ENCODE results near the gene CUZD1.
"Not testable (repeated sequence)": the region's sequence is repeated elsewhere in the genome, so short reads cannot be mapped to it uniquely, and the experiment has no call there.

Gene CUZD1

DNA sequence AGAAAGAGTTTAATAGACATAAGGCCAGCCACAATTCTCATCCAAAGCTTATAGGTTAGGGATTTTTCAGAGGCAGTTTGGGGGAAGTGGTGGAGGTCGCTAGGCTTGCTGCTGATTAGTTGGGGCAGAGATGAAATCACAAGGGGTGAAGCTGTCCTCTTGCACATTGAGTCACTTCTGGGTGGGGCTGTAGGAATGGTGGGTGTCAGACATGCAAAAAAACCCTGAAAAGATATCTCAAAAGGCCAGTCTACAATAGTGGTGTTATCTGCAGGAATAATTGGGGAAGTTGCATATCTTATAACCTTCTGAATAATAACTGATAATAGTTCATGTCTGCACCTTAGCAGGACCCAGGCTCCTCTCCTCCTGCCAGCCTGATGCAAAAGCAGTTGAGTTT lies 31.6 kb upstream of the CUZD1 start:
- H3K36me3 ChIP-seq (ENCODE audit: insufficient read depth, low read length) = no peaks in the 10 kb centered on the region
- peak overlapping the region; percentile 99 for H3K4me3 ChIP-seq (ENCODE audit: low read length, poor library complexity, severe bottlenecking)
- peaks cover 42% of the 10 kb centered on the region for H3K4me1 ChIP-seq (ENCODE audit: insufficient read depth, low read length, poor library complexity, severe bottlenecking)
- peak overlapping the region; percentile 93 for H3K4me2 ChIP-seq (ENCODE audit: low read depth, low read length, poor library complexity, severe bottlenecking)
- no peaks in the 10 kb centered on the region; the same call in 1 of the 2 replicates for H3F3A ChIP-seq (ENCODE audit: low read depth)
- no peaks in the 10 kb centered on the region for H3K27me3 ChIP-seq (ENCODE audit: insufficient read depth, low read length, poor library complexity, severe bottlenecking)
- no peaks in the 10 kb centered on the region for H3K9me3 ChIP-seq (ENCODE audit: insufficient read depth, low read depth, low read length)
- H3K79me2 ChIP-seq (ENCODE audit: insufficient read depth, low read length) = peaks cover 77% of the 10 kb centered on the region
- peaks cover 43% of the 10 kb centered on the region for H4K20me1 ChIP-seq (ENCODE audit: insufficient read depth, low read length, poor library complexity, severe bottlenecking)
- no peak overlapping the region for H2AFZ ChIP-seq (ENCODE audit: low read length)
- TF ChIP-seq, protein P1, sequence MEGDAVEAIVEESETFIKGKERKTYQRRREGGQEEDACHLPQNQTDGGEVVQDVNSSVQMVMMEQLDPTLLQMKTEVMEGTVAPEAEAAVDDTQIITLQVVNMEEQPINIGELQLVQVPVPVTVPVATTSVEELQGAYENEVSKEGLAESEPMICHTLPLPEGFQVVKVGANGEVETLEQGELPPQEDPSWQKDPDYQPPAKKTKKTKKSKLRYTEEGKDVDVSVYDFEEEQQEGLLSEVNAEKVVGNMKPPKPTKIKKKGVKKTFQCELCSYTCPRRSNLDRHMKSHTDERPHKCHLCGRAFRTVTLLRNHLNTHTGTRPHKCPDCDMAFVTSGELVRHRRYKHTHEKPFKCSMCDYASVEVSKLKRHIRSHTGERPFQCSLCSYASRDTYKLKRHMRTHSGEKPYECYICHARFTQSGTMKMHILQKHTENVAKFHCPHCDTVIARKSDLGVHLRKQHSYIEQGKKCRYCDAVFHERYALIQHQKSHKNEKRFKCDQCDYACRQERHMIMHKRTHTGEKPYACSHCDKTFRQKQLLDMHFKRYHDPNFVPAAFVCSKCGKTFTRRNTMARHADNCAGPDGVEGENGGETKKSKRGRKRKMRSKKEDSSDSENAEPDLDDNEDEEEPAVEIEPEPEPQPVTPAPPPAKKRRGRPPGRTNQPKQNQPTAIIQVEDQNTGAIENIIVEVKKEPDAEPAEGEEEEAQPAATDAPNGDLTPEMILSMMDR (conservative IDR thresholded peaks at IDR 0.05; ENCODE audit: low read length) = no peak
- no peak for TF ChIP-seq EZH2phosphoT487 (IDR thresholded peaks at IDR 0.05; ENCODE audit: borderline replicate concordance)
- H3K9ac ChIP-seq (ENCODE audit: low read depth, low read length, poor library complexity, severe bottlenecking) = peak overlapping the region; percentile 93
- H3K9me2 ChIP-seq (replicated peaks; ENCODE audit: low read depth, low read length) = no peaks in the 10 kb centered on the region

DNA sequence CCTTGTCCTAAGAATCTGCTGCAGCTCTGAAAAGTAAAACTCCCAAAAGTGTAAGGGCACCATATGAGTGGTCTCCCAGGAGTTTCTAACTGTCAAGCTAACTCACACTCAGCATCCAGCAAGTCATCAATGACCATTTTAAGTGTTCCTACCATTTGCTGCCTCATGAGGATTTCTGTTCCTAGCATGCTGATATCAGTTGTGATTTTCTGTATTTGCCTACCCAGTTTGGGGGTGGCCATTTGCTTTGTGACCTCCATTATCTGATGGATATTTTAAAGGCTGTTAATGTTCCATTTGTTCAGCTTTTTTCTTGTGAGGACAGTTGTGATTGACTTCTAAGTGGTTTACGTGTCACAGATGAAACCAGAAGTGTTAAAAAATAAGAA lies 30.8 kb upstream of the CUZD1 start:
- H3K4me1 ChIP-seq (ENCODE audit: insufficient read depth, low read length, poor library complexity, severe bottlenecking) = peaks cover 42% of the 10 kb centered on the region
- no peaks in the 10 kb centered on the region for H3K36me3 ChIP-seq (ENCODE audit: insufficient read depth, low read length)
- H3K79me2 ChIP-seq (ENCODE audit: insufficient read depth, low read length) = peaks cover 77% of the 10 kb centered on the region
- TF ChIP-seq, protein P1 (conservative IDR thresholded peaks at IDR 0.05; ENCODE audit: low read length) = no peak
- TF ChIP-seq EZH2phosphoT487 (IDR thresholded peaks at IDR 0.05; ENCODE audit: borderline replicate concordance) = no peak
- no peaks in the 10 kb centered on the region for H3K9me2 ChIP-seq (replicated peaks; ENCODE audit: low read depth, low read length)
- H3K9ac ChIP-seq (ENCODE audit: low read depth, low read length, poor library complexity, severe bottlenecking) = peak overlapping the region; percentile 93
- H2AFZ ChIP-seq (ENCODE audit: low read length) = no peak overlapping the region
- peak overlapping the region; percentile 93 for H3K4me2 ChIP-seq (ENCODE audit: low read depth, low read length, poor library complexity, severe bottlenecking)
- no peaks in the 10 kb centered on the region for H3K9me3 ChIP-seq (ENCODE audit: insufficient read depth, low read depth, low read length)
- peaks cover 43% of the 10 kb centered on the region for H4K20me1 ChIP-seq (ENCODE audit: insufficient read depth, low read length, poor library complexity, severe bottlenecking)
- H3F3A ChIP-seq (ENCODE audit: low read depth) = no peaks in the 10 kb centered on the region; the same call in 1 of the 2 replicates
- peak overlapping the region; percentile 99 for H3K4me3 ChIP-seq (ENCODE audit: low read length, poor library complexity, severe bottlenecking)
- H3K27me3 ChIP-seq (ENCODE audit: insufficient read depth, low read length, poor library complexity, severe bottlenecking) = no peaks in the 10 kb centered on the region

DNA sequence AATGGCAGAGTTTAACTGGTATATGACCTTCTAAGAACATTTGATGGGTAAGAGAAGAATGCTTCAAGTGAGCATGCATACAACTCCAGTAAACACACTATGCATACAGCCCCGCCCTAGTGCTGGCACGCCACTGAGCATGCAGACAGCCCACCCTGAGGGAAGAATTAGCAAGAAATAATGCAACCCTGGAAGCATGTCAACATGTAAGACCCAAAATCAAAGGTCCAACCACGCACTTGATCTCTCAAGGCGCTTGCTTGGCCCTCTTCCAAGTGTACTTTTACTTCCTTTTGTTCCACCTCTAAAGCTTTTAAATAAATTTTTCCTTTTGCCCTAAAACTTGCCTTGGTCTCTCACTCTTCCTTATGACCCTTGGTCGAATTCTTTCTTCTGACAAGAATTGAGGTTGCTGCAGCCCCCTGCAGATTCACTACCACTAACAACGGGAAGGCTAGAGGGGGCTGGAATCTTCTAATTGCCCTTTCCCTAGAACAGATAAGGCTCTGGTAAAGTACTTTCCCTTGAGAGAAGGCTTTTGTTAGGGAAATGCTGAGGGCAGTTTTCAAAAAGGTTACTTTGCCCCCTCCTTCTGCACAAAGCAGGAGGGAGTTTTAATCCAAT lies 30.3 kb upstream of the CUZD1 start:
- H3K36me3 ChIP-seq (ENCODE audit: insufficient read depth, low read length) = no peaks in the 10 kb centered on the region
- H3F3A ChIP-seq (ENCODE audit: low read depth) = no peaks in the 10 kb centered on the region; the same call in 1 of the 2 replicates
- peaks cover 76% of the 10 kb centered on the region for H3K79me2 ChIP-seq (ENCODE audit: insufficient read depth, low read length)
- H3K4me2 ChIP-seq (ENCODE audit: low read depth, low read length, poor library complexity, severe bottlenecking) = peak overlapping the region; percentile 93
- H3K4me1 ChIP-seq (ENCODE audit: insufficient read depth, low read length, poor library complexity, severe bottlenecking) = peaks cover 39% of the 10 kb centered on the region
- H2AFZ ChIP-seq (ENCODE audit: low read length) = no peak overlapping the region
- TF ChIP-seq, protein P1 (conservative IDR thresholded peaks at IDR 0.05; ENCODE audit: low read length) = no peak
- no peak for TF ChIP-seq EZH2phosphoT487 (IDR thresholded peaks at IDR 0.05; ENCODE audit: borderline replicate concordance)
- peak overlapping the region; percentile 93 for H3K9ac ChIP-seq (ENCODE audit: low read depth, low read length, poor library complexity, severe bottlenecking)
- H3K27me3 ChIP-seq (ENCODE audit: insufficient read depth, low read length, poor library complexity, severe bottlenecking) = no peaks in the 10 kb centered on the region
- no peaks in the 10 kb centered on the region for H3K9me2 ChIP-seq (replicated peaks; ENCODE audit: low read depth, low read length)
- H4K20me1 ChIP-seq (ENCODE audit: insufficient read depth, low read length, poor library complexity, severe bottlenecking) = peaks cover 43% of the 10 kb centered on the region
- H3K9me3 ChIP-seq (ENCODE audit: insufficient read depth, low read depth, low read length) = no peaks in the 10 kb centered on the region
- peak overlapping the region; percentile 99 for H3K4me3 ChIP-seq (ENCODE audit: low read length, poor library complexity, severe bottlenecking)

DNA sequence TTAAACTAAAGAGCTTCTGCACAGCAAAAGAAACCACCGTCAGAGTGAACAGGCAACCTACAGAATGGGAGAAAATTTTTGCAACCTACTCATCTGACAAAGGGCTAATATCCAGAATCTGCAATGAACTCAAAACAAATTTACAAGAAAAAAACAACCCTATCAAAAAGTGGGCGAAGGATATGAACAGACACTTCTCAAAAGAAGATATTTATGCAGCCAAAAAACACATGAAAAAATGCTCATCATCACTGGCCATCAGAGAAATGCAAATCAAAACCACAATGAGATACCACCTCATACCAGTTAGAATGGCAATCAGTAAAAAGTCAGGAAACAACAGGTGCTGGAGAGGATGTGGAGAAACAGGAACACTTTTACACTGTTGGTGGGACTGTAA lies 26.3 kb upstream of the CUZD1 start:
- H3K4me3 ChIP-seq (ENCODE audit: low read length, poor library complexity, severe bottlenecking); H3K9ac ChIP-seq (ENCODE audit: low read depth, low read length, poor library complexity, severe bottlenecking); H2AFZ ChIP-seq (ENCODE audit: low read length); H3F3A ChIP-seq (ENCODE audit: low read depth); H3K9me3 ChIP-seq (ENCODE audit: insufficient read depth, low read depth, low read length); H3K27me3 ChIP-seq (ENCODE audit: insufficient read depth, low read length, poor library complexity, severe bottlenecking); H3K36me3 ChIP-seq (ENCODE audit: insufficient read depth, low read length); H3K4me2 ChIP-seq (ENCODE audit: low read depth, low read length, poor library complexity, severe bottlenecking); H3K9me2 ChIP-seq (replicated peaks; ENCODE audit: low read depth, low read length): not testable (repeated sequence)
- peaks cover 24% of the 10 kb centered on the region for H4K20me1 ChIP-seq (ENCODE audit: insufficient read depth, low read length, poor library complexity, severe bottlenecking)
- H3K4me1 ChIP-seq (ENCODE audit: insufficient read depth, low read length, poor library complexity, severe bottlenecking) = peaks cover 13% of the 10 kb centered on the region
- H3K79me2 ChIP-seq (ENCODE audit: insufficient read depth, low read length) = peaks cover 47% of the 10 kb centered on the region

DNA sequence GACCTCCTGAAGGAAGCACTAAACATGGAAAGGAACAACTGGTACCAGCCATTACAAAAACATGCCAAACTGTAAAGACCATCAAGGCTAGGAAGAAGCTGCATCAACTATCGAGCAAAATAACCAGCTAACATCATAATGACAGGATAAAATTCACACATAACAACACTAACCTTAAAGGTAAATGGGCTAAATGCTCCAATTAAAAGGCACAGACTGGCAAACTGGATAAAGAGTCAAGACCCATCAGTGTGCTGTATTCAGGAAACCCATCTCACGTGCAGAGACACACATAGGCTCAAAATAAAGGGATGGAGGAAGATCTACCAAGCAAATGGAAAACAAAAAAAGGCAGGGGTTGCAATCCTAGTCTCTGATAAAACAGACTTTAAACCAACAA lies 23.1 kb upstream of the CUZD1 start:
- H3K27me3 ChIP-seq (ENCODE audit: insufficient read depth, low read length, poor library complexity, severe bottlenecking); H3K36me3 ChIP-seq (ENCODE audit: insufficient read depth, low read length); H3K9me2 ChIP-seq (replicated peaks; ENCODE audit: low read depth, low read length); H3F3A ChIP-seq (ENCODE audit: low read depth); H3K4me2 ChIP-seq (ENCODE audit: low read depth, low read length, poor library complexity, severe bottlenecking); H2AFZ ChIP-seq (ENCODE audit: low read length); H3K4me1 ChIP-seq (ENCODE audit: insufficient read depth, low read length, poor library complexity, severe bottlenecking); H3K4me3 ChIP-seq (ENCODE audit: low read length, poor library complexity, severe bottlenecking); H3K9ac ChIP-seq (ENCODE audit: low read depth, low read length, poor library complexity, severe bottlenecking): not testable (repeated sequence)
- peaks cover 30% of the 10 kb centered on the region for H4K20me1 ChIP-seq (ENCODE audit: insufficient read depth, low read length, poor library complexity, severe bottlenecking)
- peaks cover 11% of the 10 kb centered on the region for H3K9me3 ChIP-seq (ENCODE audit: insufficient read depth, low read depth, low read length)
- peaks cover 47% of the 10 kb centered on the region for H3K79me2 ChIP-seq (ENCODE audit: insufficient read depth, low read length)

Data from Loucy (cell line).